ENCODE measurements around the gene WDPCP.

DNA sequence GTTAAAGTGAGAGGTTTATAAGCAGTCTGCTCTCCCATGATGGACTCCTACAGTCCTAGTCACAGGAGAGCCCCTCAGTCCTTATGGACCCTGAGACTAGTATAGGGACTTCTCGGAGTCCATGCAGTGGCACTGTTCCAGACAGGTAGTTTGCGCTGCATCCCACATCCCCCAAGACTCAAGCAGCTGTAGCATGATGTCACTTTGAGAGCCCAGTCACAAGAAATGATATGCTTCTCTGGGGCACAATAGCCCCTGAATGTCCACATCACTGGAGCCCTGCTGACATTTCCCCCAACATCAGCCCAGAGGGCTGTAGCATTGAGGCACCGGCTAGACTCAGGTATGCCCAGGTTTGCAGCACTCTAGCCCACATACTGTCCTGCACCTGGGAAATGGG, 317.6 kb downstream of the WDPCP start:
- TF ChIP-seq CTCF (IDR thresholded peaks at IDR 0.05) (no peak), POLR2AphosphoS5 (IDR thresholded peaks at IDR 0.05) (no peak), EP300 (IDR thresholded peaks at IDR 0.05; ENCODE audit: low read depth) (no peak)
